GM19035 (cell line): ENCODE measurements around the gene HOXD10.

Experiments
- ATAC-seq: cut with Tn5 transposase; IDR thresholded peaks from one replicate; pipeline ENCODE4 v1.9.1; 2021; ENCODE audit not compliant: unreplicated experiment

The HOXD10 gene

GRCh38 chr2:176095421-176095820 is 21.2 kb upstream of the HOXD10 start:
- ATAC-seq, result no peak

DNA sequence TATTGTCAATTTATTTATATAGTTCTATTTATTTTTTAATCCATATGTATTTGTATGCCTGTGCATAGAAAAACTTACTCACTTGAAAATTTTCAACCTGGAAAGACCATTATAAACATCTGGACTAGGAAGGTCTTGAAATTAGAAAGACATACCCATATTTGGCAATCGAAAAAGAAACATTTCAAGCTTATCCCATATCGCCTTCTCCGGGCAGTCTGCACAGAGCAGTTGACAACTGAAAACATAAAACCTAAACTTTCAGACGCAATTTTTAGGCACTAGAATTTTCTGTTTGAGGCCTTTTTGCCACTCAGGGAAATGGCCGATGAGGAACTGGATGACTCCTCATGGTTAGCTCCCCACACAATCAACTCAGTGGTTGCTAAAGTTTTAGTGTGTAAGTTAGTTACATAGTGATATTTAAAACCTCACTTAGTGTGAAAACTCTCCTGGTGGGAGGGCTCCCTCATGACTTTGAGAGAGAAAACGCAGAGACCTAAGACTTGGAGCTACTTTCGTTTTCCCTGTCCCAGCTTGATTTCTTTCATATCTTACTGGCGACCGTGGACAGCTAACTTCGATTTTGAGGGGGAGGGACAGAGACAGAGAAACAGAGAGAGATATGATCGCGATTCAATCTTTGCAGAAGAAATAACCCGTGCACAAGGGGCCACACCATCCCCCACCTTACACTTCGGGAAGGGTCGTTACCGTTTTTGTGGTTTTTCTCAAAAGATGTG is 20.2 kb upstream of the HOXD10 start:
- no peak for ATAC-seq

DNA sequence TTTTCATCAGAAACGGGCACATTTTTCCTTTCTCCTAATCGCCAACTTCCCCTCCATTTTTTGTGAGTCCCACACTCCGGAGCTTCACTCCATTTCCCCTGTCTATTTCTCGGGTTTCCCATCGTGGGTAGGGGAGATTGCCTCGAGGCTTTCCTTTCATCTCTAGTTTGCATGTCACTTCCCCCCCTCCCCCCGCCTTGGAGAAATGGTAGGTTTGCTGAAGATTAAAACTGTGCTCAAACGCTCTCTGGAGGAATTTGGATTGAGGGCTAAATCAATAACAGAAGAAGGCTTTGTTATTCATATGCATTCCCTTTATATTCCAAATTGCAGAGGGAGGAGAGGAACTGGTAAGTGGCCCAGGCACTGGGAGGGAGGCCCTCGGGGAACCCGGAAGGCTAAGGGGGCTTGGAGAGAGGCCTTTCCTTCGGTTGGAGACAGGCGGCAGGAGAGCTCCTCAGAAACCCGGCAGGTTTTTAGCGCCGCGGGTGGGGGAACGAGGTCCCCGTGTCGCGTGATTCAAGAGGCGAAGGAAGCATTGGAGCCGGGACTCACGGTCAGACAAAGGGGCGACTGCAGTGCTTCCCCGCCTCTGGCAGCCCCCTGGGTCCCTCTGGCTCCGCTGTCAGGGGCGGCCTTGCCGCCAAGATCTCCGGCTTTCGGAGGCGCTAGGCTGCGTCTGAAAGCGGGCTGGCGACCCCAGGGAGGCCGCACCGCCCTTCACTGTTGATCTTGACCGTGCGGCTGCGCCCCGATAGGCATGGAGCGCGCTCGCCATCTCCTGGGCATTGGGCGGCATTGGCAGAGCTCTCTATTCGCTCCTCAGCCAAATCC is 19.4 kb upstream of the HOXD10 start:
- ATAC-seq, result peak; percentile 92

GRCh38 chr2:176097820-176098365 is 18.7 kb upstream of the HOXD10 start:
- no peak for ATAC-seq

DNA sequence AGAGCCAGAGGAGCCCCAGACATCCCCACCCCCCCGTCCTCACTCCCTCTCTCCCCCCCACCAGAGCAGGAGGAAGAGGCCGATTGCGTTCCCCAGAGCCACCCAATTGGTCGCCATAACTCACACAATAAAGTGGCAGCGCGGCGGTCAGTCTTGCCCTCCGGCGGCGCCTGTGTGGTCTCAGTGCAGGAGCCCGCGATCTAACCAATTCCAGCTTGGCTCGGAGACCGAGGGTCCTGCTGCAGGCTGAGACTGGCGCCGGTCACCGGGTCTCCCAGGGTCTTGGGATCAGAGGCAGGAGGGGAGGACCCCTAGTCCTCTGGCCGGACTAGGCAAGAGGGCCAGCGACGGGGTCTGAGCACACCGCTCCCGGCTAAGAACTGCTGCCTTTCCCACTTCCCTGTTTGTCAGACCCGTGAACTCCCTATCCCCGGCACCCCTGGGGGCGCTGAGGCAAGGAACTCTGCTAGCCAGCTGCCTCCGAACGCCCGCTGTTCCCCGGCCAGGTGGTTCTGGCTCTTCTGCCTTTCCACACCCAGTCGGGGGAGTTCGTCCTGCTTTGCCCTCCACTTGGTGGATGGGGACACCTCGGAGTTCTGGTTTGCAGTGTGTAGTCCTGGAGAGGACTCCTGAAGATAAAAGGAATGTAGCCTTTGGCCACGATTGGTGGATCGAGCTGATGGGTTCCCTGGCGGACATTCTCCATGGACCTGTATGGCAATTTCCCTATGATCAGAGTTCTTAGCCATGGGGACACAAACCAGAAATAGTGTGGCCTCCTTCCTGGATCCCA is 18.0 kb upstream of the HOXD10 start:
- no peak for ATAC-seq

DNA sequence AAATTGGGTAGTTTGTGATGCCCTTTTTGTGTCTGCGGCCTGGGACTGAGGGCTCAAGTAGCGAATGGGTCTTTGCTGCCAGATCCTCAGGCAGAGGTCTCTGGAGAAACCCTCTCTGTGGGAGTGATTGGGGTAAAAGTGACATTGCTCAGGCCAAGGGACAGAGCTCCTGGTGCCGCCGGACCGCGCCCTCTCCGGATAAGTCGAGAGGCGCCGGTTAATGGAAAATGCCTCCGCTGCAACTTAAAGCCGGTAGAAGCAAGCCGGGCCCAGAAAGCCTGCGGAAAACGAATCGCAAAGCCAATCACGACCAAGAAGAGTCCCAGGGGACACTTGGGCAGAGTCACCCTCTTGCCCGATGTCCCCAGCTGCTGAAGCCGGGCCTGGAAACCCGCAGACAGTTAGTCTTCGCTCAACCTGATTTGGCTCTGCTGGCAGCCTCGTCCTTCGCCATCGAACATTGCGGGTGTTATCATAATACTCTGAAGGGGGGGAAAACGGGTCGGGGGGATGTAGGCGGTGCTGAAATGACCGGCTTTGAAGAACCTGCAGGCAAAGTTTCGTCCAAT is 17.3 kb upstream of the HOXD10 start:
- no peak for ATAC-seq

GRCh38 chr2:176099728-176100546 is 16.6 kb upstream of the HOXD10 start, which contains the start of gene HOXD12:
TSS of gene HOXD12 (plus strand) at chr2:176099795. CDS start at chr2:176099802, 7 bp downstream.
- no peak for ATAC-seq

GRCh38 chr2:176100547-176101140 is 15.9 kb upstream of the HOXD10 start:
- ATAC-seq, result no peak

DNA sequence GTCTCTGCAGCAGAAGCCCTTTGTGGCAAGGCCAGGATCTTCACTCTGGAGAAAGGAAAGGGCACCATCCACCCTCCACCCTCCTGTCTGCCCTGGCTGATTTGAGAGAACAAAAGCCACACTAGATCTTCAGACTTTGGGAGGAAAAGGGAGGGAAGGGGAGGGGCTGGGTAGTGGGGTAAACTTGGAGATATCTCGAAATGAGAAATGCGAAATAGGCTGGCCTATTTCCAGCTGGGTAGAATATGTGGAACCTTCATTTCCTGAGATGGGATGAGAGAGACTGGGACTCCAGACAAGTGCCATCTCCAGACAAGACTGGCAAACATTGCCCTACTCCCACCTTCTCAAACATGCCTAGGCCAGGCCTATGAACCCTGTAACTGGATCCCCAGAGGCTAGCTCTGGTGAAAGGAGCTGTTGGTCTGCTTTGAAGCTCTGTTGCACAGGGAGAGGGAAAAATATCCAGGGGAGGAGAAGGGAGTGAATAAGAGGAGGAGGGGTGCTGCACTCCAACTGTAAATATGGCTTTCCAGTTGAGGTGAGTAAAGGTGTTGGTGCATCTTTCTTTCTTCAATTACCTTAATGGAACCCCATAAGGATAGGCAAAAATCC is 15.3 kb upstream of the HOXD10 start:
- ATAC-seq, result no peak

GRCh38 chr2:176101842-176102241 is 14.7 kb upstream of the HOXD10 start:
- no peak for ATAC-seq

DNA sequence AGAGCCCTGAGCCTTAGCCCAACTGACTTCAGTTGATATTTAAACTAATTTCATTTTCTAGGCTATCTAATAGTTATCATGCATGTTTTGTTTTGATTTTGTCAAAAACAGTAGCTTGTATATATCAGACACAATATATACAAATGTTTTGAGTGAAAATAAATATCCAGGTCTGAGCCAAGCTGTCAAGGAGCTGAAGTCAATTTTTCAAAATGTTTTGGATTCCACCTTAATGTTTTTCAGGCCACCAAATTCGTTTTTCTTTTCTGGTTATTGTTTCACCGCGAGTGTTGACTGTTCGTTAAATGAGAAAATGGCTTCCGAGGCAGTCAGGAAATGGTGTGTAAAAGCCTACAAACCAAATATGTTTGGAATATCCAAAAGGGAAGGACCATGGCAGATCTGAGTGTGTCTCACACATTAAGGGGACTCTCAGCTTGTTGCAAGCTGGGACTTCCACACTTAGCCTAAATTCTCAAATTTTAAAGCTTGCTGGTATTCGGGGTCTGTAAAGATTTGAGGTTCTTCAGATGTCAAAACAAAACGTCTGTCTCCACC is 14.2 kb upstream of the HOXD10 start:
- ATAC-seq, result no peak

- ATAC-seq, result no peak
Measured at GRCh38 chr2:176103194-176103593, 13.4 kb upstream of the HOXD10 start.

DNA sequence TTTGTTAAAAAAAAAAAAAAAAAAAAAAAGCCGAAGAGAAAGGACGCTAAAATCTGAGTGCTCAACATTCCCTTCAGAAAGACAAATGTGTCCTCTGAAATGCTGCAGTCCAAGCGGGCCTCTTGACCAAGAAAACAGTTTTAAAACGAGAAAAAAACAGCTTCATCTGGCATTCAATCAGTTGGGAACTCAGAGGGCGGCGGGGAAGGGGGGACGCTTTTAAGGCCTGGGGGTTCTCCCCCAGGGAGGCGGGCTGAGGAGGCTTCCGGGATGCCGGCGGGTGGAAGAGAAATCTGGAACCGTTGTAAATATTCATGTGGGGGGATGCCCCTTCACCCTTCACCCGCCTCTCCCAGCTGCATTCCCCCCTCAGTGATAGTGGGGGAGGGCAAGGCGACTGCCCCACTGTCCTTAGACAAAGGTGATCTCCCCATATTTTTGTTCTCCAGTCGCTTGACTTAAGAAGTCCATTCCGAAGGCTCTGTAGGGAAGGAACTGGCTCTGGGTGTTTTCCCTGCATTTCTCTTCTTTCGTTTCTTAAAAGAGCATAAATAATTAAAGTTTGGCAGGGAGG is 12.7 kb upstream of the HOXD10 start:
- no peak for ATAC-seq

DNA sequence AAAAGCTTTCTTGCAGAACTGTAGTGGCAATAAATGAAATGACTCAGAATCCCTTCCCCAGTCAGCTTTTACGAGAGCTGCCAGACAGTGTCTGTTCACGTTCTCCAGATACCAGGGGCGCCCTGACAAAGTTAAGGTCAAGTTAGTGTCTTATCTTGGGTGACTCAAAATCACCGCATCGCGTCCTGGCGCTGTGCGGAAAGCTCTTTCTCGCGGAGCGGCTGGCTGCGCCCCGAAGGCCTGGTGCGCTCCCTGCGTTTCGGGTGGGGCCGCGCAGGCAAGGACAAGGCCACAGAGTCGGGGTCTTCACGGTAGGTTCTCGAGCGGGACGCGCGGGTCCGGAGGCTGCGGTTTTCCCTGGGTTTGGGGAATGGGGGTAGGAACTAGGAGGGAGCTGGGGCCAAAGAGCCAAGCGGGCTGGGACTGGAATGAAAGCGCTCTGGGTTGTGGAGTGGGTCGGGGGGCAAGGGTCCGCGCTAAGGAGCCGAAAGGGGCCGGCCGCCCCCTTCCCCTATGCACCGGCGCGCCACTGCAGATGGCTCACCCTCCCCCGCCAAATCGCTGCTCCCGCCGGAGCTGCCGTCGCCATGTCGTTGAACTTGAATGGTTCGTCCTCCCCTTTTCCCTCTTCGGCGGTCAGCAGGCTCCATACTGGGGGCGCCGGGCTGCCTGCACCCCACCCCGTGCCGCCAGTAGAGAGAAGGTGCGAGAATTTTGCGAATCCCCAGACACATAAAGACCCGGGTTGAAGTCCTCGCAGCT is 12.1 kb upstream of the HOXD10 start:
- ATAC-seq, result no peak

DNA sequence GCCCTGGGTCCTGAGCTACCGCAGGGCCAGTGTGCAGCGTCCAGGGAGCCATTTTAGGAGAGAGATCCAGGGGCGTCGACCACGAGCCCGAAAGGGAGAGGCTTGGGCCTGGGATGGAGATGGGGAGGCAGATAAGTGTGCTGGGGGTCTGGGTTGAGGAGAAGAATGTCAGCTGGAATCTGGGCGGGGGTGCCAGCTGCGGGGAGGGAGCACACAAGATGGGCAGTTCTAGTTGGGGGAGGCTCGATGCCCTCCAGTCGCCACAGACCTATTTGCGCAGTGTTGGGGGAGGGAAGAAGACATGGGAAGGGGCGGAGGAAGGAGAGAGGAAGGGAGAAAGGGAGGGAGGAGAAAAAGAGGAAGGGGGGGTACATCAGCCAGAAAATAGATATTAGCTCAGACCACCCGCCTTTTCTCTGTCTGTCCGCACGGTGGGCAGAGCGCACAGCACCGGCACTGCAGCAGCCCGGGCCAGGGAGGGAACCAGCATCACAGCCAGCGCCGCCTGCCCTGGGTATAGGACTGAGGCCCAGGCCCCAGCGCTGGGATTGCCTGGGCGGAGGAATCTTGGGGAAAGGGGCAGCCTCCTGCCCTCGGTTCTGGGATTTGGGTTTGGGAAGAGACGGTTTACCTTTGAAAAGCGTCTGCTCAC is 11.4 kb upstream of the HOXD10 start:
- ATAC-seq, result no peak

- no peak for ATAC-seq
Measured at GRCh38 chr2:176105730-176106580, 10.6 kb upstream of the HOXD10 start.
